K562 treated with DMSO at 1 percent for 12 hours (cell line): ENCODE measurements around the gene CHST13. TPM values are rescaled to one million over a fixed set of nuclear protein-coding genes. Genes with fewer than 3 reads are reported as not detected.

Experiments
- total RNA-seq: library from RNA; unstranded; fragments of 300-600 nt; gene quantifications from 2 replicates; pipeline ENCODE4 v1.2.3, GENCODE V29; 2022; ENCODE audit not compliant: insufficient read depth

Gene CHST13
- total RNA-seq, result not detected in 2 replicates

GRCh38 chr3:126523745-126524428 lies at the start of gene CHST13:
Gene CHST13, plus strand, starts transcription at chr3:126524155. Its CDS starts 178 bp downstream, at chr3:126524333.

GRCh38 chr3:126475413-126476114 lies 48.4 kb upstream of the CHST13 start, which contains the start of gene ZXDC:
Gene ZXDC, minus strand, starts transcription at chr3:126475891. Its CDS starts 26 bp downstream, at chr3:126475865.

GRCh38 chr3:126517291-126517951 lies 6.5 kb upstream of the CHST13 start, which contains the start of gene UROC1:
Gene UROC1, minus strand, starts transcription at chr3:126517773. Its CDS starts 54 bp downstream, at chr3:126517719.

GRCh38 chr3:126558336-126559071 lies 34.5 kb downstream of the CHST13 start, which contains the start of gene C3orf22:
Gene C3orf22, minus strand, starts transcription at chr3:126558932. Its CDS starts 5,542 bp downstream, at chr3:126553390.

Other genes starting within 250 kb of the CHST13 start
- gene KLF15, start 166.7 kb upstream of the CHST13 start, total RNA-seq, result 0.56 TPM in 1 of 2 replicates, not detected in the other
- not detected in 2 replicates for gene CFAP100, start 129.2 kb upstream of the CHST13 start, total RNA-seq
- 8.9 and 27.0 TPM in 2 replicates for gene ZXDC, start 48.3 kb upstream of the CHST13 start, total RNA-seq
- gene UROC1, start 6.4 kb upstream of the CHST13 start, total RNA-seq, result not detected in 2 replicates
- gene C3orf22, start 34.8 kb downstream of the CHST13 start, total RNA-seq, result not detected in 2 replicates
- gene TXNRD3, start 131.0 kb downstream of the CHST13 start, total RNA-seq, result 1.3 and 2.2 TPM in 2 replicates
- 200 and 306 TPM in 2 replicates for gene CHCHD6, start 180.1 kb downstream of the CHST13 start, total RNA-seq